H1 (cell line): ENCODE results near the gene FOXC1. TPM values are rescaled to one million over a fixed set of nuclear protein-coding genes. Genes with fewer than 3 reads are reported as not detected.

Source experiments
- CTCF ChIA-PET: fragments of 300-600 bp; sonication (Branson Sonifier 250); formaldehyde crosslinking; loops from one replicate; lab custom pipeline; 2021; ENCODE audit not compliant: partially characterized antibody; lab: Charles Lee
- POLR2A ChIA-PET: fragments of 300-600 bp; sonication (Branson Sonifier 250); formaldehyde crosslinking; loops from one replicate; lab custom pipeline; 2021; ENCODE audit warnings: inconsistent platforms; ENCODE audit not compliant: partially characterized antibody; lab: Charles Lee
- DNase-seq, 2 experiments: peaks; one replicate each; pipeline versions ENCODE4 v3.0.0 to v3.0.0-alpha.2; 2010 to 2022; ENCODE audit warnings: low spot score in 2 of 2, low read depth in 1 of 2, mixed read lengths in 1 of 2
- FAIRE-seq: peaks from 2 replicates; lab custom pipeline; 2011; peaks lifted over from hg19 to GRCh38; lab: Jason Lieb, UNC
- H2AFZ ChIP-seq: 2 replicates; pipeline ENCODE4 v1.8.1; 2012; ENCODE audit warnings: low read length, inconsistent platforms
- H2AK5ac ChIP-seq: 2 replicates; pipeline ENCODE4 v1.6.1; 2013; ENCODE audit warnings: low read depth, low read length
- H2BK120ac ChIP-seq: replicated peaks from 2 replicates; pipeline ENCODE3; 2013; ENCODE audit warnings: low read depth, low read length, inconsistent platforms
- H2BK12ac ChIP-seq: 2 replicates; pipeline ENCODE4 v1.6.1; 2013; ENCODE audit warnings: low read depth, low read length
- H2BK15ac ChIP-seq: 2 replicates; pipeline ENCODE4 v1.6.1; 2013; ENCODE audit warnings: low read length
- H2BK20ac ChIP-seq: 2 replicates; pipeline ENCODE4 v1.6.1; 2013; ENCODE audit warnings: low read length
- H2BK5ac ChIP-seq: 2 replicates; pipeline ENCODE4 v1.6.1; 2013; ENCODE audit warnings: low read depth, low read length
- H3K14ac ChIP-seq: 2 replicates; pipeline ENCODE4 v1.6.1; 2013; ENCODE audit warnings: inconsistent platforms; ENCODE audit not compliant: insufficient read length
- H3K18ac ChIP-seq: 2 replicates; pipeline ENCODE4 v1.6.1; 2013; ENCODE audit warnings: low read length; ENCODE audit errors: extremely low read depth
- H3K23ac ChIP-seq: 2 replicates; pipeline ENCODE4 v1.6.1; 2013; ENCODE audit warnings: inconsistent platforms; ENCODE audit not compliant: insufficient read length
- H3K23me2 ChIP-seq: 2 replicates; pipeline ENCODE4 v1.6.1; 2013; ENCODE audit warnings: low read depth, low read length
- H3K27ac ChIP-seq: 2 replicates; pipeline ENCODE4 v1.6.1; 2011; ENCODE audit warnings: low read depth, low read length, inconsistent platforms
- H3K27me3 ChIP-seq, 4 experiments: replicated peaks in 1 of 4; 1 replicate in 1 of 4; 2 replicates in 3 of 4; pipeline versions ENCODE4 v1.6.1 to v1.8.1; 2011 to 2013; ENCODE audit warnings: low read length in 3 of 4, mild to moderate bottlenecking in 3 of 4, inconsistent platforms in 2 of 4, mixed read lengths in 2 of 4, moderate library complexity in 1 of 4; ENCODE audit not compliant: control insufficient read depth in 3 of 4, insufficient read depth in 3 of 4; ENCODE audit errors: extremely low read depth in 1 of 4
- H3K36me3 ChIP-seq, 4 experiments: 2 replicates each; pipeline versions ENCODE4 v1.6.1 to v1.8.1; 2011 to 2013; ENCODE audit warnings: mild to moderate bottlenecking in 4 of 4, low read length in 3 of 4, moderate library complexity in 2 of 4, control low read depth in 1 of 4, inconsistent platforms in 1 of 4; ENCODE audit not compliant: insufficient read depth in 4 of 4, control insufficient read depth in 2 of 4
- H3K4ac ChIP-seq: replicated peaks from 2 replicates; pipeline ENCODE3; 2013; ENCODE audit warnings: low read length, low read depth, mixed read lengths, inconsistent platforms; ENCODE audit not compliant: insufficient read length
- H3K4me1 ChIP-seq, 4 experiments: replicated peaks in 1 of 4; 1 replicate in 1 of 4; 2 replicates in 3 of 4; pipeline versions ENCODE4 v1.6.1 to v1.8.1; 2011 to 2013; ENCODE audit warnings: low read length in 3 of 4, inconsistent platforms in 2 of 4, mixed read lengths in 1 of 4; ENCODE audit not compliant: insufficient read depth in 4 of 4, control insufficient read depth in 3 of 4
- H3K4me2 ChIP-seq, 2 experiments: 2 replicates each; pipeline versions ENCODE4 v1.6.1 to v1.8.1; 2011 to 2013; ENCODE audit warnings: low read depth in 2 of 2, low read length in 2 of 2, control low read depth in 1 of 2, inconsistent platforms in 1 of 2, mild to moderate bottlenecking in 1 of 2; ENCODE audit not compliant: insufficient read depth in 1 of 2
- H3K4me3 ChIP-seq, 4 experiments: fragments of 200-600, 300-600 bp in 1 of 4; sonication (generic), shearing (Covaris generic), sonication (Bioruptor Twin) in 1 of 4; 2 replicates each; pipeline versions ENCODE4 v1.5.1 to v1.8.1; 2011 to 2016; ENCODE audit warnings: low read length in 4 of 4, low read depth in 3 of 4, control low read depth in 2 of 4, inconsistent platforms in 2 of 4, mild to moderate bottlenecking in 2 of 4, mixed read lengths in 1 of 4, moderate library complexity in 1 of 4; ENCODE audit not compliant: insufficient read depth in 2 of 4; ENCODE audit errors: extremely low read depth in 1 of 4
- H3K56ac ChIP-seq: replicated peaks from 2 replicates; pipeline ENCODE3; 2013; ENCODE audit warnings: low read depth, mild to moderate bottlenecking, mixed read lengths, low read length, inconsistent platforms; ENCODE audit not compliant: insufficient read length
- H3K79me1 ChIP-seq: 2 replicates; pipeline ENCODE4 v1.6.1; 2013; ENCODE audit warnings: low read depth, low read length, control low read depth
- H3K79me2 ChIP-seq, 2 experiments: 2 replicates each; pipeline versions ENCODE4 v1.6.1 to v1.8.1; 2012 to 2013; ENCODE audit warnings: low read length in 2 of 2, mild to moderate bottlenecking in 2 of 2, inconsistent platforms in 1 of 2; ENCODE audit not compliant: insufficient read depth in 2 of 2, control insufficient read depth in 1 of 2
- H3K9ac ChIP-seq, 4 experiments: replicated peaks in 1 of 4; 1 replicate in 1 of 4; 2 replicates in 3 of 4; pipeline versions ENCODE4 v1.6.1 to v1.8.1; 2011 to 2013; ENCODE audit warnings: low read depth in 3 of 4, low read length in 3 of 4, control low read depth in 2 of 4, mild to moderate bottlenecking in 2 of 4, moderate library complexity in 2 of 4, inconsistent platforms in 1 of 4; ENCODE audit errors: extremely low read depth in 1 of 4
- H3K9me3 ChIP-seq, 2 experiments: 2 replicates each; pipeline versions ENCODE4 v1.6.1 to v1.8.1; 2012 to 2013; ENCODE audit warnings: mild to moderate bottlenecking in 2 of 2, moderate library complexity in 2 of 2, control low read depth in 1 of 2, inconsistent platforms in 1 of 2, low read depth in 1 of 2, low read length in 1 of 2, mixed read lengths in 1 of 2; ENCODE audit not compliant: insufficient read depth in 2 of 2
- H4K20me1 ChIP-seq, 2 experiments: replicated peaks in 1 of 2; 2 replicates each; pipeline versions ENCODE3 to v1.8.1; 2011 to 2013; ENCODE audit warnings: inconsistent platforms in 2 of 2, low read length in 2 of 2, mild to moderate bottlenecking in 1 of 2; ENCODE audit not compliant: insufficient read depth in 2 of 2, control insufficient read depth in 1 of 2
- H4K5ac ChIP-seq: 2 replicates; pipeline ENCODE4 v1.6.1; 2013; ENCODE audit warnings: low read length, low read depth, mixed read lengths, inconsistent platforms; ENCODE audit not compliant: insufficient read length
- H4K8ac ChIP-seq: 2 replicates; pipeline ENCODE4 v1.8.0; 2013; ENCODE audit warnings: mild to moderate bottlenecking, moderate library complexity, low read length, inconsistent platforms; ENCODE audit not compliant: insufficient read depth; ENCODE audit errors: extremely low read depth
- H4K91ac ChIP-seq: replicated peaks from 2 replicates; pipeline ENCODE3; 2013; ENCODE audit warnings: low read length, mixed read lengths, inconsistent platforms; ENCODE audit not compliant: insufficient read length
- BRCA1 ChIP-seq: IDR thresholded peaks from 2 replicates; pipeline ENCODE4 v1.6.1; 2012; ENCODE audit warnings: low read depth, low read length, improper control_type of control experiment
- CREB1 ChIP-seq: IDR thresholded peaks from 2 replicates; pipeline ENCODE4 v1.6.1; 2012; ENCODE audit warnings: inconsistent platforms
- EZH2 ChIP-seq: fragments of 200-600 bp; sonication (generic); IDR thresholded peaks from 2 replicates; pipeline ENCODE4 v1.7.1; 2012; ENCODE audit warnings: low read depth, mild to moderate bottlenecking, moderate library complexity, low read length, inconsistent platforms; ENCODE audit not compliant: severe bottlenecking
- FOSL1 ChIP-seq: IDR thresholded peaks from 2 replicates; pipeline ENCODE4 v1.6.1; 2011; ENCODE audit warnings: mild to moderate bottlenecking, low read depth, low read length, moderate library complexity; ENCODE audit not compliant: insufficient read depth
- GTF2F1 ChIP-seq: IDR thresholded peaks from 2 replicates; pipeline ENCODE4 v1.6.1; 2012; ENCODE audit warnings: low read depth, low read length, improper control_type of control experiment, borderline replicate concordance
- KDM1A ChIP-seq: fragments of 200-600, 300-600 bp; sonication (generic); IDR thresholded peaks from 2 replicates; pipeline ENCODE4 v1.7.1; 2016; ENCODE audit warnings: mild to moderate bottlenecking, low read length, borderline replicate concordance
- NRF1 ChIP-seq: IDR thresholded peaks from 2 replicates; pipeline ENCODE4 v1.6.1; 2011; ENCODE audit warnings: mild to moderate bottlenecking, low read depth, low read length, improper control_type of control experiment
- SAP30 ChIP-seq: fragments of 300-600 bp; sonication (generic); IDR thresholded peaks from 2 replicates; pipeline ENCODE4 v1.7.1; 2012; ENCODE audit warnings: low read length, moderate library complexity, mild to moderate bottlenecking, inconsistent platforms; ENCODE audit not compliant: insufficient read depth, insufficient replicate concordance
- SP1 ChIP-seq: IDR thresholded peaks from 2 replicates; pipeline ENCODE4 v1.6.1; 2011; ENCODE audit warnings: low read depth, low read length
- SP4 ChIP-seq: IDR thresholded peaks from 2 replicates; pipeline ENCODE4 v1.6.1; 2012; ENCODE audit warnings: low read length, inconsistent platforms
- TAF7 ChIP-seq: optimal IDR thresholded peaks from 2 replicates; pipeline ENCODE3; 2011; ENCODE audit warnings: low read depth, mild to moderate bottlenecking, inconsistent platforms, low read length, moderate library complexity, borderline replicate concordance
- WGBS, 2 experiments: shearing (Covaris generic) in 1 of 2; methylation state at CpG; one replicate each; pipeline versions ENCODE4 v1.1.6 to v1.1.7; 2013 to 2015; ENCODE audit warnings: low lambda C conversion rate in 2 of 2, mixed read lengths in 2 of 2, inconsistent platforms in 1 of 2, low coverage in 1 of 2, missing lambda C conversion rate in 1 of 2; ENCODE audit not compliant: insufficient replicate concordance in 2 of 2, insufficient coverage in 1 of 2, insufficient read length in 1 of 2; ENCODE audit errors: extremely low coverage in 1 of 2, missing lambda C conversion rate in 1 of 2; 5-methylcytosine and 5-hydroxymethylcytosine counted together
- polyA plus RNA-seq, 7 experiments: library from polyadenylated mRNA; depleted of rRNA in 3 of 7; stranded (reverse) in 5 of 7; unstranded in 2 of 7; fragments of >200 nt in 5 of 7; fragments of 200-250 nt in 2 of 7; gene quantifications; 1 replicate in 5 of 7; 2 replicates in 1 of 7; 4 replicates in 1 of 7; pipeline versions ENCODE4 v1.2.1 to v1.2.3, GENCODE V29; 2011 to 2013; ENCODE audit warnings: missing spikeins in 2 of 7, mixed read lengths in 2 of 7
- total RNA-seq: library from RNA; stranded (reverse); fragmentation: NEBNext Ultra II Directional; extraction: Animal tissue kit (Norgen Biotek cat#: 25700); gene quantifications from 2 replicates; pipeline ENCODE4 v1.2.1, GENCODE V29; 2021
- TF ChIP-seq, protein P1 (sequence below): IDR thresholded peaks from 2 replicates; pipeline ENCODE4 v1.6.1; 2012; ENCODE audit warnings: inconsistent platforms

Gene FOXC1
- total and polyA plus RNA-seq, 2 of the 8 experiments (the other 6 are each of a cell fraction or from before 2014, with no cell fraction given): 0.22 TPM; not detected in 1

DNA sequence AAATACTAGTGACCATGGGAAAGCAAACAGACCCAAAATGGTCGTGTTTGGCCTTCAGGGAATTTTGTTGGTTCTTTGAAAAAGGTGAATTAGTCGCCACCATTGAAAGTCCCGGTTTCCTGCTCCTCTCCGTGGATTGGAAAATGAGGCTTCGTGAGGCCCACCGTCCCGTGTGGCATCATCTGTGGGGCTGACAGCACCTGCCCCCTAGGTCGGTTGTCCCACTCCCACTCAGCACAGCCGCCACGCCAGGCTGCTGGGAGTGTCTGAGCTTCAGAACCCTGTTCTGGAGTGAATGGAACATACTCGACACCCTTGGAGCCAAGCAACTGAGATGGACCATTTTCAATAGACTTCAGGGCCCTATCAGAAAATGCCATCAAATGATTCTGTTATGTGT is 33.0 kb upstream of the FOXC1 start:
- H3K27ac ChIP-seq: no peak overlapping the region
- DNase-seq: no peak
- no peak overlapping the region for H2AFZ ChIP-seq
- H2BK120ac ChIP-seq: no peak overlapping the region
- H3K23me2 ChIP-seq: no peaks in the 10 kb centered on the region
- H2BK15ac ChIP-seq: no peak overlapping the region
- no peak overlapping the region for H4K8ac ChIP-seq
- H3K14ac ChIP-seq: no peak overlapping the region
- H2AK5ac ChIP-seq: no peak overlapping the region
- no peak overlapping the region for H3K23ac ChIP-seq
- H2BK20ac ChIP-seq: no peak overlapping the region
- no peak overlapping the region for H4K5ac ChIP-seq
- H3K27me3 ChIP-seq: peaks cover 0 to 3% (median 0%) of the 10 kb centered on the region in 4 experiments; a peak in 1 of 7 replicates
- H3K79me2 ChIP-seq: no peaks in the 10 kb centered on the region
- no peak overlapping the region for H3K4ac ChIP-seq
- H3K4me1 ChIP-seq: peaks cover 0 to 8% (median 4%) of the 10 kb centered on the region in 4 experiments; a peak in 4 of 7 replicates
- H3K36me3 ChIP-seq: no peaks in the 10 kb centered on the region
- no peaks in the 10 kb centered on the region for H3K9me3 ChIP-seq
- no peak overlapping the region for H2BK5ac ChIP-seq
- no peaks in the 10 kb centered on the region for H4K20me1 ChIP-seq
- no peak overlapping the region for H3K4me3 ChIP-seq
- FAIRE-seq: no peak
- H4K91ac ChIP-seq: no peak overlapping the region
- H2BK12ac ChIP-seq: no peak overlapping the region
- no peaks in the 10 kb centered on the region for H3K79me1 ChIP-seq
- no peak overlapping the region for H3K56ac ChIP-seq
- ChIA-PET POLR2A (no interaction called here), CTCF (interaction anchor here (0.9 kb wide), 1 partner anchor 20 kb away, joined by 4 read pairs; no protein-coding TSS in a partner anchor)
- H3K4me2 ChIP-seq: no peak overlapping the region
- H3K9ac ChIP-seq: no peak overlapping the region
- H3K18ac ChIP-seq: no peak overlapping the region
- WGBS, 2 experiments: 84% methylated on average over 11 of the region's 11 CpGs; no CpG with 5 or more reads in 1 of the 2 experiments
- TF ChIP-seq GTF2F1 (no peak), BRCA1 (no peak), CREB1 (no peak), KDM1A (no peak), EZH2 (no peak), SP4 (no peak), SP1 (no peak), FOSL1 (no peak), NRF1 (no peak), SAP30 (no peak), TAF7 (no peak)
- TF ChIP-seq, protein P1, sequence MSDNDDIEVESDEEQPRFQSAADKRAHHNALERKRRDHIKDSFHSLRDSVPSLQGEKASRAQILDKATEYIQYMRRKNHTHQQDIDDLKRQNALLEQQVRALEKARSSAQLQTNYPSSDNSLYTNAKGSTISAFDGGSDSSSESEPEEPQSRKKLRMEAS: no peak
